Measurements from ENCODE around the gene CCDC69.
A peak's percentile ranks its signal among the peaks of the same experiment; 100 is the strongest.

Gene CCDC69

GRCh38 chr5:151164687-151165392 lies 59.1 kb downstream of the CCDC69 start:
- Histone ChIP-seq H3K27me3 (ENCODE audit: control insufficient read depth in 1 of 2, insufficient read depth in 2 of 2, low read length in 2 of 2) (no peaks in the 10 kb centered on the region), H3K36me3 (ENCODE audit: control insufficient read depth in 2 of 2, insufficient read depth in 2 of 2, low read length in 2 of 2) (no peaks in the 10 kb centered on the region), H3K9ac (ENCODE audit: low read length in 2 of 2) (no peak overlapping the region), H3K4me1 (ENCODE audit: control insufficient read depth, insufficient read depth, low read length) (peaks cover 21% of the 10 kb centered on the region), H3K27ac (ENCODE audit: low read length) (no peak overlapping the region), H3K9me3 (ENCODE audit: control insufficient read depth in 2 of 2, low read length in 2 of 2) (no peaks in the 10 kb centered on the region), H3K4me3 (ENCODE audit: low read length in 2 of 2) (no peak overlapping the region)

- Histone ChIP-seq H3K4me1 (ENCODE audit: control insufficient read depth, insufficient read depth, low read length) (peaks cover 23% of the 10 kb centered on the region), H3K36me3 (ENCODE audit: control insufficient read depth in 2 of 2, insufficient read depth in 2 of 2, low read length in 2 of 2) (no peaks in the 10 kb centered on the region), H3K9ac (ENCODE audit: low read length in 2 of 2) (no peak overlapping the region), H3K4me3 (ENCODE audit: low read length in 2 of 2) (no peak overlapping the region), H3K27me3 (ENCODE audit: control insufficient read depth in 1 of 2, insufficient read depth in 2 of 2, low read length in 2 of 2) (no peaks in the 10 kb centered on the region), H3K27ac (ENCODE audit: low read length) (no peak overlapping the region), H3K9me3 (ENCODE audit: control insufficient read depth in 2 of 2, low read length in 2 of 2) (no peaks in the 10 kb centered on the region)
These were observed 61.1 kb downstream of the CCDC69 start for GRCh38 chr5:151162776-151163175.

- Histone ChIP-seq H3K4me3 (ENCODE audit: low read length in 2 of 2) (no peak overlapping the region), H3K36me3 (ENCODE audit: control insufficient read depth in 2 of 2, insufficient read depth in 2 of 2, low read length in 2 of 2) (no peaks in the 10 kb centered on the region), H3K4me1 (ENCODE audit: control insufficient read depth, insufficient read depth, low read length) (peaks cover 42% of the 10 kb centered on the region), H3K27ac (ENCODE audit: low read length) (no peak overlapping the region), H3K27me3 (ENCODE audit: control insufficient read depth in 1 of 2, insufficient read depth in 2 of 2, low read length in 2 of 2) (no peaks in the 10 kb centered on the region), H3K9me3 (ENCODE audit: control insufficient read depth in 2 of 2, low read length in 2 of 2) (no peaks in the 10 kb centered on the region), H3K9ac (ENCODE audit: low read length in 2 of 2) (no peak overlapping the region)
These were observed 64.1 kb downstream of the CCDC69 start for GRCh38 chr5:151159649-151160373.

GRCh38 chr5:151158287-151158661 lies 65.6 kb downstream of the CCDC69 start:
- Histone ChIP-seq H3K9ac (ENCODE audit: low read length in 2 of 2) (peak overlapping the region; percentile 90 to 91), H3K36me3 (ENCODE audit: control insufficient read depth in 2 of 2, insufficient read depth in 2 of 2, low read length in 2 of 2) (peaks cover 0 to 2% of the 10 kb centered on the region in 2 donors), H3K4me1 (ENCODE audit: control insufficient read depth, insufficient read depth, low read length) (peaks cover 44% of the 10 kb centered on the region), H3K27ac (ENCODE audit: low read length) (peak overlapping the region; percentile 91), H3K4me3 (ENCODE audit: low read length in 2 of 2) (peak overlapping the region; percentile 90 to 95), H3K27me3 (ENCODE audit: control insufficient read depth in 1 of 2, insufficient read depth in 2 of 2, low read length in 2 of 2) (no peaks in the 10 kb centered on the region), H3K9me3 (ENCODE audit: control insufficient read depth in 2 of 2, low read length in 2 of 2) (no peaks in the 10 kb centered on the region)

GRCh38 chr5:151157426-151158286 lies 66.2 kb downstream of the CCDC69 start, which contains the start of gene ANXA6:
ANXA6 (minus strand) TSS chr5:151157779; CDS start chr5:151147901, 9,878 bp downstream.
- peaks cover 43% of the 10 kb centered on the region for H3K4me1 ChIP-seq (ENCODE audit: control insufficient read depth, insufficient read depth, low read length)
- peak within 1 kb of the TSS; percentile 90 to 91 for H3K9ac ChIP-seq (ENCODE audit: low read length in 2 of 2)

GRCh38 chr5:151156507-151157420 lies 67.1 kb downstream of the CCDC69 start:
- peaks cover 48% of the 10 kb centered on the region for H3K4me1 ChIP-seq (ENCODE audit: control insufficient read depth, insufficient read depth, low read length)
- H3K36me3 ChIP-seq (ENCODE audit: control insufficient read depth in 2 of 2, insufficient read depth in 2 of 2, low read length in 2 of 2), result peaks cover 0 to 2% of the 10 kb centered on the region in 2 donors
- H3K9me3 ChIP-seq (ENCODE audit: control insufficient read depth in 2 of 2, low read length in 2 of 2), result no peaks in the 10 kb centered on the region
- no peaks in the 10 kb centered on the region for H3K27me3 ChIP-seq (ENCODE audit: control insufficient read depth in 1 of 2, insufficient read depth in 2 of 2, low read length in 2 of 2)
- peak overlapping the region; percentile 91 for H3K27ac ChIP-seq (ENCODE audit: low read length)
- peak overlapping the region; percentile 90 to 91 for H3K9ac ChIP-seq (ENCODE audit: low read length in 2 of 2)
- peak overlapping the region; percentile 90 to 95 for H3K4me3 ChIP-seq (ENCODE audit: low read length in 2 of 2)

More at GRCh38 chr5:151157426-151158286, 66.2 kb downstream of the CCDC69 start, which contains the start of gene ANXA6:
- Histone ChIP-seq H3K4me3 (ENCODE audit: low read length in 2 of 2) (peak within 1 kb of the TSS; percentile 90 to 95), H3K27ac (ENCODE audit: low read length) (peak within 1 kb of the TSS; percentile 91), H3K36me3 (ENCODE audit: control insufficient read depth in 2 of 2, insufficient read depth in 2 of 2, low read length in 2 of 2) (peaks cover 0 to 2% of the 10 kb centered on the region in 2 donors), H3K27me3 (ENCODE audit: control insufficient read depth in 1 of 2, insufficient read depth in 2 of 2, low read length in 2 of 2) (no peaks in the 10 kb centered on the region), H3K9me3 (ENCODE audit: control insufficient read depth in 2 of 2, low read length in 2 of 2) (no peaks in the 10 kb centered on the region)

- H3K36me3 ChIP-seq (ENCODE audit: control insufficient read depth in 2 of 2, insufficient read depth in 2 of 2, low read length in 2 of 2), result peaks cover 0 to 2% of the 10 kb centered on the region in 2 donors
- H3K4me1 ChIP-seq (ENCODE audit: control insufficient read depth, insufficient read depth, low read length), result peaks cover 56% of the 10 kb centered on the region
- H3K27me3 ChIP-seq (ENCODE audit: control insufficient read depth in 1 of 2, insufficient read depth in 2 of 2, low read length in 2 of 2), result no peaks in the 10 kb centered on the region
- no peaks in the 10 kb centered on the region for H3K9me3 ChIP-seq (ENCODE audit: control insufficient read depth in 2 of 2, low read length in 2 of 2)
- H3K9ac ChIP-seq (ENCODE audit: low read length in 2 of 2), result peak overlapping the region; percentile 90 to 91
- H3K4me3 ChIP-seq (ENCODE audit: low read length in 2 of 2), result peak overlapping the region; percentile 90 to 95
- peak overlapping the region; percentile 91 for H3K27ac ChIP-seq (ENCODE audit: low read length)
These were observed 68.0 kb downstream of the CCDC69 start for GRCh38 chr5:151155775-151156506.

GRCh38 chr5:151154931-151155774 lies 68.7 kb downstream of the CCDC69 start:
- Histone ChIP-seq H3K9me3 (ENCODE audit: control insufficient read depth in 2 of 2, low read length in 2 of 2) (no peaks in the 10 kb centered on the region), H3K4me3 (ENCODE audit: low read length in 2 of 2) (peak overlapping the region; percentile 90 to 95), H3K27ac (ENCODE audit: low read length) (peak overlapping the region; percentile 91), H3K27me3 (ENCODE audit: control insufficient read depth in 1 of 2, insufficient read depth in 2 of 2, low read length in 2 of 2) (no peaks in the 10 kb centered on the region), H3K36me3 (ENCODE audit: control insufficient read depth in 2 of 2, insufficient read depth in 2 of 2, low read length in 2 of 2) (peaks cover 0 to 4% of the 10 kb centered on the region in 2 donors), H3K4me1 (ENCODE audit: control insufficient read depth, insufficient read depth, low read length) (peaks cover 64% of the 10 kb centered on the region), H3K9ac (ENCODE audit: low read length in 2 of 2) (peak overlapping the region; percentile 90 to 91)

Data from stomach smooth muscle (tissue), 2 donors.